SU-DHL-6 (cell line): ENCODE measurements around the gene CRADD.

Experiments used
- H2AFZ ChIP-seq: fragments of 200-600 bp; sonication (generic); 2 replicates; pipeline ENCODE4 v1.6.1; 2014; ENCODE audit warnings: low read depth, mild to moderate bottlenecking, moderate library complexity, mixed read lengths, antibody characterized with exemption, low read length; ENCODE audit not compliant: severe bottlenecking
- H3F3A ChIP-seq: fragments of 200-600 bp; shearing (Covaris generic); 2 replicates; pipeline ENCODE4 v1.6.0; 2016; ENCODE audit warnings: antibody characterized with exemption, mild to moderate bottlenecking; ENCODE audit not compliant: insufficient read depth
- H3K27ac ChIP-seq: fragments of 200-600 bp; sonication (generic); 2 replicates; pipeline ENCODE4 v1.5.1; 2016; ENCODE audit warnings: low read depth, mild to moderate bottlenecking, low read length, moderate library complexity, mixed read lengths
- H3K27me3 ChIP-seq: fragments of 200-600 bp; sonication (generic), shearing (Covaris generic); 2 replicates; pipeline ENCODE4 v1.6.0; 2014; ENCODE audit warnings: mild to moderate bottlenecking, low read length
- H3K36me3 ChIP-seq: fragments of 200-600 bp; sonication (generic); 2 replicates; pipeline ENCODE4 v1.6.1; 2014; ENCODE audit warnings: mild to moderate bottlenecking, low read length, mixed read lengths
- H3K4me2 ChIP-seq: fragments of 300-600, 200-600 bp; shearing (Covaris generic), sonication (generic); 2 replicates; pipeline ENCODE4 v1.6.0; 2014; ENCODE audit warnings: low read length, low read depth, mild to moderate bottlenecking; ENCODE audit not compliant: poor library complexity, severe bottlenecking
- H3K4me3 ChIP-seq: fragments of 200-600 bp; sonication (generic); 2 replicates; pipeline ENCODE4 v1.5.1; 2014; ENCODE audit warnings: antibody characterized with exemption, low read length, mild to moderate bottlenecking, mixed read lengths; ENCODE audit not compliant: insufficient read depth, poor library complexity, severe bottlenecking
- H3K79me2 ChIP-seq: fragments of 200-600 bp; sonication (generic); 2 replicates; pipeline ENCODE4 v1.6.1; 2014; ENCODE audit warnings: mild to moderate bottlenecking, low read length, moderate library complexity; ENCODE audit not compliant: insufficient read depth
- H3K9ac ChIP-seq: fragments of 200-600 bp; sonication (generic); 2 replicates; pipeline ENCODE4 v1.7.0; 2014; ENCODE audit warnings: mild to moderate bottlenecking, low read length
- H3K9me2 ChIP-seq: fragments of 200-600 bp; sonication (generic); replicated peaks from 2 replicates; pipeline ENCODE4 v1.6.1; 2014; ENCODE audit warnings: low read length; ENCODE audit not compliant: insufficient read depth
- H3K9me3 ChIP-seq: fragments of 200-600 bp; sonication (generic); 2 replicates; pipeline ENCODE4 v1.6.1; 2014; ENCODE audit warnings: low read length, mixed read lengths; ENCODE audit not compliant: insufficient read depth
- H4K20me1 ChIP-seq: fragments of 200-600 bp; sonication (generic); 2 replicates; pipeline ENCODE4 v1.6.1; 2014; ENCODE audit warnings: low read depth, mild to moderate bottlenecking, antibody characterized with exemption, low read length, moderate library complexity, mixed read lengths
- CTCF ChIP-seq: fragments of 200-600 bp; sonication (generic); IDR thresholded peaks from one replicate; pipeline ENCODE4 v1.5.1; 2017; ENCODE audit warnings: antibody characterized with exemption, mild to moderate bottlenecking, low read length, moderate library complexity; ENCODE audit not compliant: insufficient read depth, poor library complexity, severe bottlenecking
- EZH2phosphoT487 ChIP-seq: fragments of 200-600 bp; sonication (generic), shearing (Covaris generic); conservative IDR thresholded peaks from 2 replicates; pipeline ENCODE4 v1.6.1; 2018; ENCODE audit warnings: mild to moderate bottlenecking, antibody characterized with exemption, low read length, moderate library complexity, mixed read lengths

The CRADD gene

GRCh38 chr12:93743999-93744689, 67.0 kb downstream of the CRADD start:
- H3K4me2 ChIP-seq, result no peak overlapping the region
- H3K79me2 ChIP-seq, result no peaks in the 10 kb centered on the region
- H3K9ac ChIP-seq, result no peak overlapping the region
- H4K20me1 ChIP-seq, result no peaks in the 10 kb centered on the region
- no peak for TF ChIP-seq EZH2phosphoT487
- TF ChIP-seq CTCF, result no peak
- no peaks in the 10 kb centered on the region for H3K27me3 ChIP-seq
- no peaks in the 10 kb centered on the region for H3K9me2 ChIP-seq
- no peak overlapping the region for H2AFZ ChIP-seq
- H3K4me3 ChIP-seq, result no peak overlapping the region
- H3K36me3 ChIP-seq, result no peaks in the 10 kb centered on the region
- H3K9me3 ChIP-seq, result no peaks in the 10 kb centered on the region
- no peak overlapping the region for H3K27ac ChIP-seq
- H3F3A ChIP-seq, result no peaks in the 10 kb centered on the region

GRCh38 chr12:93745286-93745685, 68.1 kb downstream of the CRADD start:
- Histone ChIP-seq H3K4me3 (no peak overlapping the region), H3K36me3 (no peaks in the 10 kb centered on the region), H4K20me1 (no peaks in the 10 kb centered on the region), H3F3A (no peaks in the 10 kb centered on the region), H3K27ac (no peak overlapping the region), H3K9me2 (no peaks in the 10 kb centered on the region), H2AFZ (no peak overlapping the region), H3K27me3 (no peaks in the 10 kb centered on the region), H3K4me2 (no peak overlapping the region), H3K79me2 (no peaks in the 10 kb centered on the region), H3K9ac (no peak overlapping the region), H3K9me3 (no peaks in the 10 kb centered on the region)
- no peak for TF ChIP-seq CTCF
- no peak for TF ChIP-seq EZH2phosphoT487

- Histone ChIP-seq H4K20me1 (no peaks in the 10 kb centered on the region), H3K9ac (no peak overlapping the region), H3F3A (no peaks in the 10 kb centered on the region), H3K9me2 (no peaks in the 10 kb centered on the region), H3K79me2 (no peaks in the 10 kb centered on the region), H3K4me2 (no peak overlapping the region), H3K36me3 (no peaks in the 10 kb centered on the region), H3K27ac (no peak overlapping the region), H3K4me3 (no peak overlapping the region), H2AFZ (no peak overlapping the region), H3K9me3 (no peaks in the 10 kb centered on the region), H3K27me3 (no peaks in the 10 kb centered on the region)
- no peak for TF ChIP-seq CTCF
- TF ChIP-seq EZH2phosphoT487, result no peak
Observed at GRCh38 chr12:93746572-93747168, 69.5 kb downstream of the CRADD start.
